ENCODE measurements around the gene RASSF7. TPM values are rescaled to one million over a fixed set of nuclear protein-coding genes. Genes with fewer than 3 reads are reported as not detected.
A peak's percentile ranks its signal among the peaks of the same experiment; 100 is the strongest.

The RASSF7 gene
- total RNA-seq, 2 experiments from 2014 or later = 16.8 to 17.3 TPM

DNA sequence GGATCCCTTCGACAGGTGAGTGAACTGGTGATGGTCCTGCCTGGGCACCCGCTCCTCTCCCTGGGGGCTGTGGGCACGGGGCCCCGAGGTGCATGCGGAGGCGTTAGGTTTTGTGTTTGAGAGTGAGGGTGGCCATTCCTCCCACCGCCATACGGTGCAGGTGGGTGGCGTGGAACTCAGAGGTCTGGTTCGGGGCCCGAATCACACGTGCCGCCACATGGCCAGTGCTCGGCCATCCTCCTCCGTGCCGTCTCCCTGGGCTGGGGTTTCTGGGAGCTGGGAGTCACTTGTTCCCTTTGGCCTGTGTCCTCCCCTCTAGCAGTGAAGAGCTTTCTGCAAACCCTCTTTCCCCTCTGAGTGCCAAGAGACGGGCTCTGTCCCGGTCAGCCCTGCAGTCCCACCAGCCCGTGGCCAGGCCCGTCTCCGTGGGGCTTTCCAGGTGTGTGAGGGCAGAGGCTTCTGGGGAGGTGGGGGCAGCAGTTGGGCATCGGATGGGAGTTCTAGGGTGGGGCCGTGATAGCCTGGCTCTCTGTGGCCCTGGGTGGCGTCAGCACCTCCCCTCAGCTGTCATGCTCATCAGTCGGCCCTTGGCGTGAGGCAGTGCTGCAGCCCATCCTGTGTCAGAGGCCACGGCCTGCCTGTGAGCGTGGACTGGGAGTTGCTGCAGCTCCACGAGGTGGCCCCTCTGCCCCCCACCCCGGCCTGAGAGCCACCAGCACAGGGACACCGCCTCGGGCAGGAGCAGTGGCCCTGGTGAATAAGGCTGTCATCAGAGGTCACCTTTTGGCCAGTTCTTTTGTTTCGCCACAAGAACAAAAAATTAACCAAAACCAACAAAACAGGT, 44.7 kb downstream of the RASSF7 start:
- Mint-ChIP-seq H3K36me3 (ENCODE audit: low read depth) (peaks cover 31% of the 10 kb centered on the region), H3K4me3 (no peak overlapping the region), H3K9me3 (no peaks in the 10 kb centered on the region), H3K27me3 (no peaks in the 10 kb centered on the region), H3K4me1 (ENCODE audit: low read depth) (no peaks in the 10 kb centered on the region), H3K27ac (no peak overlapping the region)
- ChIA-PET POLR2A (interaction anchor here (0.7 kb wide), 1 partner anchor 9 kb away, joined by 3 read pairs; no protein-coding TSS in a partner anchor), CTCF (no interaction called here)
- ATAC-seq (no peak), DNase-seq (no peak)
- intact Hi-C loops (cut with micrococcal nuclease) = no loop called here
- TF ChIP-seq, protein P1, sequence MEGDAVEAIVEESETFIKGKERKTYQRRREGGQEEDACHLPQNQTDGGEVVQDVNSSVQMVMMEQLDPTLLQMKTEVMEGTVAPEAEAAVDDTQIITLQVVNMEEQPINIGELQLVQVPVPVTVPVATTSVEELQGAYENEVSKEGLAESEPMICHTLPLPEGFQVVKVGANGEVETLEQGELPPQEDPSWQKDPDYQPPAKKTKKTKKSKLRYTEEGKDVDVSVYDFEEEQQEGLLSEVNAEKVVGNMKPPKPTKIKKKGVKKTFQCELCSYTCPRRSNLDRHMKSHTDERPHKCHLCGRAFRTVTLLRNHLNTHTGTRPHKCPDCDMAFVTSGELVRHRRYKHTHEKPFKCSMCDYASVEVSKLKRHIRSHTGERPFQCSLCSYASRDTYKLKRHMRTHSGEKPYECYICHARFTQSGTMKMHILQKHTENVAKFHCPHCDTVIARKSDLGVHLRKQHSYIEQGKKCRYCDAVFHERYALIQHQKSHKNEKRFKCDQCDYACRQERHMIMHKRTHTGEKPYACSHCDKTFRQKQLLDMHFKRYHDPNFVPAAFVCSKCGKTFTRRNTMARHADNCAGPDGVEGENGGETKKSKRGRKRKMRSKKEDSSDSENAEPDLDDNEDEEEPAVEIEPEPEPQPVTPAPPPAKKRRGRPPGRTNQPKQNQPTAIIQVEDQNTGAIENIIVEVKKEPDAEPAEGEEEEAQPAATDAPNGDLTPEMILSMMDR (IDR thresholded peaks at IDR 0.05) = no peak

- CTCF ChIA-PET = no interaction called here
- peaks cover 31% of the 10 kb centered on the region for H3K36me3 Mint-ChIP-seq (ENCODE audit: low read depth)
Observed at GRCh38 chr11:606245-606644, 45.5 kb downstream of the RASSF7 start.

GRCh38 chr11:607020-607780, 46.4 kb downstream of the RASSF7 start:
- DNase-seq = no peak
- TF ChIP-seq, protein P1 (IDR thresholded peaks at IDR 0.05) = no peak
- Mint-ChIP-seq H3K4me1 (ENCODE audit: low read depth) (no peaks in the 10 kb centered on the region), H3K27ac (peak overlapping the region; percentile 27), H3K4me3 (no peak overlapping the region), H3K9me3 (no peaks in the 10 kb centered on the region), H3K27me3 (no peaks in the 10 kb centered on the region), H3K36me3 (ENCODE audit: low read depth) (peaks cover 25% of the 10 kb centered on the region)
- ChIA-PET CTCF (no interaction called here), POLR2A (interaction anchor here (1.6 kb wide), 1 partner anchor 19 kb away, joined by 4 read pairs; no protein-coding TSS in a partner anchor)
- intact Hi-C loops (cut with micrococcal nuclease) = no loop called here
- ATAC-seq = no peak

More at GRCh38 chr11:606245-606644, 45.5 kb downstream of the RASSF7 start:
- TF ChIP-seq, protein P1 (IDR thresholded peaks at IDR 0.05) = no peak
- intact Hi-C loops (cut with micrococcal nuclease) = no loop called here
- no peaks in the 10 kb centered on the region for H3K9me3 Mint-ChIP-seq
- POLR2A ChIA-PET = interaction anchor here (0.7 kb wide), 2 partner anchors 8 to 9 kb away, joined by 3 read pairs; partner anchors contain the start of gene IRF7
- H3K4me3 Mint-ChIP-seq = no peak overlapping the region
- H3K4me1 Mint-ChIP-seq (ENCODE audit: low read depth) = no peaks in the 10 kb centered on the region
- no peak overlapping the region for H3K27ac Mint-ChIP-seq
- ATAC-seq (no peak), DNase-seq (no peak)
- H3K27me3 Mint-ChIP-seq = no peaks in the 10 kb centered on the region

- no peak overlapping the region for H3K4me3 Mint-ChIP-seq
- ChIA-PET CTCF (no interaction called here), POLR2A (interaction anchor here (1.6 kb wide), 1 partner anchor 20 kb away, joined by 4 read pairs; no protein-coding TSS in a partner anchor)
- H3K36me3 Mint-ChIP-seq (ENCODE audit: low read depth) = peaks cover 21% of the 10 kb centered on the region
- TF ChIP-seq, protein P1 (IDR thresholded peaks at IDR 0.05) = no peak
- no peak for ATAC-seq
- DNase-seq = no peak
- H3K27ac Mint-ChIP-seq = no peak overlapping the region
- no peaks in the 10 kb centered on the region for H3K9me3 Mint-ChIP-seq
- no peaks in the 10 kb centered on the region for H3K27me3 Mint-ChIP-seq
- intact Hi-C loops (cut with micrococcal nuclease) = no loop called here
- H3K4me1 Mint-ChIP-seq (ENCODE audit: low read depth) = no peaks in the 10 kb centered on the region
Observed at GRCh38 chr11:607971-608659, 47.3 kb downstream of the RASSF7 start.
